Smooth muscle cell (in vitro differentiated cells): Measurements from ENCODE around the gene BMPER. TPM values are rescaled to one million over a fixed set of nuclear protein-coding genes. Genes with fewer than 3 reads are reported as not detected.

Source experiments
- DNase-seq: peaks from one replicate; lab custom pipeline; 2025; ENCODE audit not compliant: unreplicated experiment; lab: John Stamatoyannopoulos, UW
- H2AFZ ChIP-seq: fragments of 200-600 bp; sonication (generic); 2 replicates; pipeline ENCODE4 v1.6.0; 2016; ENCODE audit warnings: antibody characterized with exemption, low read depth, mild to moderate bottlenecking
- H3F3A ChIP-seq: fragments of 200-600 bp; sonication (generic); 2 replicates; pipeline ENCODE4 v1.6.0; 2017; ENCODE audit warnings: antibody characterized with exemption, low read depth
- H3K27ac ChIP-seq: fragments of 200-600 bp; sonication (generic); 2 replicates; pipeline ENCODE4 v1.5.1; 2016; ENCODE audit warnings: low read depth, mild to moderate bottlenecking
- H3K27me3 ChIP-seq: fragments of 200-600 bp; sonication (generic); 2 replicates; pipeline ENCODE4 v1.6.1; 2016; ENCODE audit warnings: low read depth, mild to moderate bottlenecking
- H3K36me3 ChIP-seq: fragments of 200-600 bp; sonication (generic); 2 replicates; pipeline ENCODE4 v1.5.1; 2016; ENCODE audit warnings: low read depth
- H3K4me1 ChIP-seq: fragments of 200-600 bp; sonication (generic); 2 replicates; pipeline ENCODE4 v1.5.1; 2016; ENCODE audit warnings: low read depth
- H3K4me2 ChIP-seq: fragments of 200-600 bp; sonication (generic); 2 replicates; pipeline ENCODE4 v1.6.0; 2016; ENCODE audit warnings: mild to moderate bottlenecking
- H3K4me3 ChIP-seq: fragments of 200-600 bp; sonication (generic); 2 replicates; pipeline ENCODE4 v1.5.1; 2016; ENCODE audit warnings: mild to moderate bottlenecking
- H3K79me2 ChIP-seq: fragments of 200-600 bp; sonication (generic); 2 replicates; pipeline ENCODE4 v1.6.0; 2016; ENCODE audit warnings: low read depth, mild to moderate bottlenecking
- H3K9ac ChIP-seq: fragments of 200-600 bp; sonication (generic); 2 replicates; pipeline ENCODE4 v1.6.0; 2016; ENCODE audit warnings: low read depth
- H3K9me3 ChIP-seq: fragments of 200-600 bp; sonication (generic); replicated peaks from 2 replicates; pipeline ENCODE4 v1.5.1; 2016; ENCODE audit warnings: low read depth
- H4K20me1 ChIP-seq: fragments of 200-600 bp; sonication (generic); 2 replicates; pipeline ENCODE4 v1.6.0; 2016; ENCODE audit warnings: low read depth
- WGBS: methylation state at CpG from one replicate; pipeline ENCODE4 v1.1.7; 2016; ENCODE audit warnings: low lambda C conversion rate; 5-methylcytosine and 5-hydroxymethylcytosine counted together
- polyA plus RNA-seq: library from polyadenylated mRNA; unstranded; fragments of >200 nt; fragmentation: Nextera tagmentation; extraction: Ambion mirVana; gene quantifications from 2 replicates; pipeline ENCODE4 v1.2.1, GENCODE V29; 2016
- total RNA-seq: library from RNA; depleted of rRNA; stranded (reverse); fragments of >200 nt; gene quantifications from 2 replicates; pipeline ENCODE4 v1.2.3, GENCODE V29; 2014
- TF ChIP-seq, protein P1 (sequence below): fragments of 200-600 bp; sonication (generic); IDR thresholded peaks from 2 replicates; pipeline ENCODE4 v1.5.1; 2017; ENCODE audit warnings: borderline replicate concordance, mild to moderate bottlenecking, antibody characterized with exemption; ENCODE audit not compliant: insufficient read depth, poor library complexity, severe bottlenecking

BMPER gene
- total and polyA plus RNA-seq, 2 experiments from 2014 or later = 3.0 to 21.9 TPM

DNA sequence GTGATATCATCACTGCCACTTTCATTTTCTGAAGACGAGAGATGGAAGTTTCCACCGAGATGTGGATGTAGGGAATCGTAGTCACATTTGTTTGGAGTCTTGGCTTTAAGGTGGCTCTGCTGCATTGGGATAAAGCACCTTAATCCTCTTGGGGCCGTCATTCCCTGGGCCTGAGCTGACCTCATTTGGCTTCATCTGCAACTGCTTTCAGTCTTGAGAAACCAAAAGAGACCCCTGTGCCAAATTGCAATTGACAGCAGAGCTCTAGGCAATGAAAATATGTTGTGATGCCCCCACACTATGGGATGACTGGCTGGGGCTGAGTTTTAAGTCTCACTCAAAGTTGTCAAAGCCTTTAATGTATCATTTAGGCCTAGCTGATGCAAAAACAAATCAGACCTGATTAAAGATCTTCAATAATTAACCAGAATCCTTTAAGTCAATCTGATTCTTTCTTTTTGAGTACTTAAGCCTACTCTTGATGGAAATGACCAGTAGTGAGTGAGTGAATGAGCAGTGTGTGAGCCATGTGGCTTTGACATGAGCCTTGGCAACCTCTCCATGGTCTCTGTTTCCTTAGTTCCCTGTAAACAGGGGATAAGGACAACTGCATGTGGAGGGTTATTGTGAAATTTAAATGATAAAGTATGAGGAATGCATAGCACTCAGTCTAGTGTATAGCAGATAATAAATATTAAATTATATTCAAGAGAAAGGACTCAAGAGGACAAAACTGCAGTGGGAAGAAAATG, 155.0 kb downstream of the BMPER start:
- H3K79me2 ChIP-seq = no peaks in the 10 kb centered on the region
- H3K4me3 ChIP-seq = no peak overlapping the region
- DNase-seq = no peak
- no peaks in the 10 kb centered on the region for H3K27me3 ChIP-seq
- H3K9me3 ChIP-seq = no peaks in the 10 kb centered on the region
- H2AFZ ChIP-seq = no peak overlapping the region
- H3K9ac ChIP-seq = no peak overlapping the region
- WGBS = 75% methylated on average over 4 of the region's 4 CpGs
- peak overlapping the region; percentile 17 for H3K27ac ChIP-seq
- no peaks in the 10 kb centered on the region for H3F3A ChIP-seq
- TF ChIP-seq, protein P1, sequence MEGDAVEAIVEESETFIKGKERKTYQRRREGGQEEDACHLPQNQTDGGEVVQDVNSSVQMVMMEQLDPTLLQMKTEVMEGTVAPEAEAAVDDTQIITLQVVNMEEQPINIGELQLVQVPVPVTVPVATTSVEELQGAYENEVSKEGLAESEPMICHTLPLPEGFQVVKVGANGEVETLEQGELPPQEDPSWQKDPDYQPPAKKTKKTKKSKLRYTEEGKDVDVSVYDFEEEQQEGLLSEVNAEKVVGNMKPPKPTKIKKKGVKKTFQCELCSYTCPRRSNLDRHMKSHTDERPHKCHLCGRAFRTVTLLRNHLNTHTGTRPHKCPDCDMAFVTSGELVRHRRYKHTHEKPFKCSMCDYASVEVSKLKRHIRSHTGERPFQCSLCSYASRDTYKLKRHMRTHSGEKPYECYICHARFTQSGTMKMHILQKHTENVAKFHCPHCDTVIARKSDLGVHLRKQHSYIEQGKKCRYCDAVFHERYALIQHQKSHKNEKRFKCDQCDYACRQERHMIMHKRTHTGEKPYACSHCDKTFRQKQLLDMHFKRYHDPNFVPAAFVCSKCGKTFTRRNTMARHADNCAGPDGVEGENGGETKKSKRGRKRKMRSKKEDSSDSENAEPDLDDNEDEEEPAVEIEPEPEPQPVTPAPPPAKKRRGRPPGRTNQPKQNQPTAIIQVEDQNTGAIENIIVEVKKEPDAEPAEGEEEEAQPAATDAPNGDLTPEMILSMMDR = no peak
- no peaks in the 10 kb centered on the region for H4K20me1 ChIP-seq
- peaks cover 18% of the 10 kb centered on the region for H3K4me1 ChIP-seq
- no peaks in the 10 kb centered on the region for H3K36me3 ChIP-seq
- no peak overlapping the region for H3K4me2 ChIP-seq

DNA sequence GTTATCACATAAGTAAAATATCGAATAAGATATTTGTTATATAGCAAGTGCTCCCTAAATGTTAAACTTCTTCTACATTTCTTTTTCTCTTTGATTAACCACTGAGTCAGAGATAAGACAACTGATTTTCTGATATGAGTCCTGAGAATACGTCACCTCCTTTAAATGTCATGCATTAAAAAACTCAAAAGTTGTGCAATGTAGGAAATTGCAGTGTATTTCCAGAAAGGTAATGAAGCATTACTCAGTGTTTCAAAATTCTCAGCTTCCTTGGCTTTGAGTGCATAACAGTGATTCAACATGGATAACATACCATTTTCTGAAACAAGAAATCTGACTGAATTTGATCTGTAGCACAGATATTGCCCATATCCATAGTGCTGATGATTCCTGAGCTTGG, 155.8 kb downstream of the BMPER start:
- Histone ChIP-seq H3K4me2 (no peak overlapping the region), H3K27me3 (no peaks in the 10 kb centered on the region), H3K4me3 (no peak overlapping the region), H3K79me2 (no peaks in the 10 kb centered on the region), H4K20me1 (no peaks in the 10 kb centered on the region), H3K36me3 (no peaks in the 10 kb centered on the region), H3F3A (no peaks in the 10 kb centered on the region), H3K9me3 (no peaks in the 10 kb centered on the region), H3K27ac (peak overlapping the region; percentile 17), H2AFZ (no peak overlapping the region), H3K4me1 (peaks cover 18% of the 10 kb centered on the region), H3K9ac (no peak overlapping the region)
- no peak for DNase-seq
- 68% methylated on average over 2 of the region's 2 CpGs for WGBS
- TF ChIP-seq, protein P1 = no peak

DNA sequence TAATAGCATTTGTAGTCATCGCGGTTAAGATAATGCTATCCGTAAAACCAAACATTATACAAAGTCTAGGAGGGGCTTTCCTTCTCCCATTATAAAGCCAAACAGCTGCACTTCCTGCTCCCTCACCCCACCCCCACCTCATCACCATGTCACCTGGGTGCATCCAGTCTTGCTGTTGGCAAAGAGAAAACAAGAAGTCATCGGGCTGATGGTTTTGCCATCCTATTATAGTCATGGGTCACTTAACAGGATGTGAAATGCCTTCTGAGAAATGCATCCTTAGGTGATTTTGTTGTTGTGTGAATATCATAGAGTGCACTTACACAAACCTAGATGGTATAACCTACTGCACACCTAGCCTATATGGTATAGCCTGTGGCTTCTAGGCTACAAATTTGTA, 157.0 kb downstream of the BMPER start:
- H3K27ac ChIP-seq = no peak overlapping the region
- H3K4me3 ChIP-seq = no peak overlapping the region
- WGBS = 87% methylated on average over 4 of the region's 4 CpGs
- no peaks in the 10 kb centered on the region for H3K9me3 ChIP-seq
- H2AFZ ChIP-seq = no peak overlapping the region
- TF ChIP-seq, protein P1 = no peak
- H3K79me2 ChIP-seq = no peaks in the 10 kb centered on the region
- DNase-seq = no peak
- no peaks in the 10 kb centered on the region for H3K27me3 ChIP-seq
- H3F3A ChIP-seq = no peaks in the 10 kb centered on the region
- no peaks in the 10 kb centered on the region for H4K20me1 ChIP-seq
- H3K9ac ChIP-seq = no peak overlapping the region
- no peaks in the 10 kb centered on the region for H3K36me3 ChIP-seq
- no peak overlapping the region for H3K4me2 ChIP-seq
- peaks cover 18% of the 10 kb centered on the region for H3K4me1 ChIP-seq

DNA sequence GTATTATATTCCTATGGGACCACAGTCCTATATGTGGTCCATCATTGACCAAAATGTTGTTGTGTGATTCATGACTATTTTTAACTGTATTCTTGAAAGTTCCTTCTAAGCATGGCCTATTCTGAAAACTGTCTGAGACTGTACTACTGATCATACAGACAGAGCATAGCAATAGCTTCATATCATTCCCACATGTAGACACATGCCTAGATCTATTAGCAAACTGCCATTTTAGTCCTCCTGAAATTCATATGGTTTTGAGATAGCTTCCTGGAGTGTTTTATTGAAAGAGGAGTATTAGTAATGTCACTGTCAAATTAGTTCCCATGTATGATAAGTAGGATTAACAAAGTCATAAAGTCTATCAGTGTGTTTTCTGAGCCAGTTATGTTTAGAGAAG, 157.5 kb downstream of the BMPER start:
- Histone ChIP-seq H3F3A (no peaks in the 10 kb centered on the region), H3K4me1 (peaks cover 18% of the 10 kb centered on the region), H3K9me3 (no peaks in the 10 kb centered on the region), H3K4me3 (no peak overlapping the region), H3K9ac (no peak overlapping the region), H4K20me1 (no peaks in the 10 kb centered on the region), H3K27me3 (no peaks in the 10 kb centered on the region), H3K27ac (no peak overlapping the region), H3K4me2 (no peak overlapping the region), H2AFZ (no peak overlapping the region), H3K36me3 (no peaks in the 10 kb centered on the region), H3K79me2 (no peaks in the 10 kb centered on the region)
- TF ChIP-seq, protein P1 = no peak
- DNase-seq = no peak
